Uterus (tissue), 4 donors: ENCODE data around the gene YWHAQ. TPM values are rescaled to one million over a fixed set of nuclear protein-coding genes. Genes with fewer than 3 reads are reported as not detected.
"Not testable (repeated sequence)": the region's sequence is repeated elsewhere in the genome, so short reads cannot be mapped to it uniquely, and the experiment has no call there.

Source experiments
- DNase-seq, 2 donors: peaks; one replicate each; pipeline ENCODE4 v3.0.0-alpha.2; 2019 to 2020
- H3K27ac ChIP-seq, 2 donors: fragments of 200-600 bp; sonication (generic); 1 replicate in 1 of 2; 2 replicates in 1 of 2; pipeline ENCODE4 v1.5.1; 2016 to 2018
- H3K27me3 ChIP-seq, 2 donors: fragments of 200-600 bp; sonication (generic); one replicate each; pipeline ENCODE4 v1.5.1; 2018 to 2019; ENCODE audit warnings: control low read depth in 1 of 2
- H3K36me3 ChIP-seq, 2 donors: fragments of 200-600 bp; sonication (generic); one replicate each; pipeline ENCODE4 v1.5.1; 2019; ENCODE audit warnings: control low read depth in 1 of 2
- H3K4me1 ChIP-seq, 2 donors: fragments of 200-600 bp; sonication (generic); one replicate each; pipeline ENCODE4 v1.5.1; 2018 to 2019; ENCODE audit warnings: control low read depth in 1 of 2
- H3K4me3 ChIP-seq, 2 donors: fragments of 200-600 bp; sonication (generic); 1 replicate in 1 of 2; 2 replicates in 1 of 2; pipeline ENCODE4 v1.5.1; 2018 to 2019; ENCODE audit warnings: mild to moderate bottlenecking in 1 of 2
- H3K9me3 ChIP-seq, 2 donors: fragments of 200-600 bp; sonication (generic); one replicate each; pipeline ENCODE4 v1.5.1; 2019; ENCODE audit warnings: control low read depth in 1 of 2
- POLR2A ChIP-seq, 2 donors: fragments of 450-650 bp; IDR thresholded peaks; one replicate each; pipeline ENCODE4 v1.6.1; 2016; ENCODE audit warnings: antibody characterized with exemption in 2 of 2, mild to moderate bottlenecking in 1 of 2, moderate library complexity in 1 of 2
- intact Hi-C: fragments of 100-400 bp; cut with DNase I; formaldehyde crosslinking; loops from one replicate; pipeline ENCODE4 v1.15.1; 2023; ENCODE audit warnings: low total_unique reads
- total RNA-seq, 4 donors: library from RNA; depleted of rRNA in 3 of 4; stranded (reverse); fragments of >200 nt in 3 of 4; gene quantifications; one replicate each; pipeline versions ENCODE4 v1.1.0 to v1.2.4, GENCODE V29; 2014 to 2023
- TF ChIP-seq, protein P1 (sequence below), 4 experiments: fragments of 200-600 bp in 2 of 4; fragments of 450-650 bp in 2 of 4; sonication (generic) in 2 of 4; IDR thresholded peaks; one replicate each; pipeline ENCODE4 v1.5.1; 2016 to 2019; ENCODE audit warnings: antibody characterized with exemption in 4 of 4, mild to moderate bottlenecking in 2 of 4, moderate library complexity in 1 of 4
- donor health status: DM: yes; HTN: yes; CAD: no.

Gene YWHAQ
- total RNA-seq, 4 donors from 2014 or later: 155 to 275 (median 254) TPM

DNA sequence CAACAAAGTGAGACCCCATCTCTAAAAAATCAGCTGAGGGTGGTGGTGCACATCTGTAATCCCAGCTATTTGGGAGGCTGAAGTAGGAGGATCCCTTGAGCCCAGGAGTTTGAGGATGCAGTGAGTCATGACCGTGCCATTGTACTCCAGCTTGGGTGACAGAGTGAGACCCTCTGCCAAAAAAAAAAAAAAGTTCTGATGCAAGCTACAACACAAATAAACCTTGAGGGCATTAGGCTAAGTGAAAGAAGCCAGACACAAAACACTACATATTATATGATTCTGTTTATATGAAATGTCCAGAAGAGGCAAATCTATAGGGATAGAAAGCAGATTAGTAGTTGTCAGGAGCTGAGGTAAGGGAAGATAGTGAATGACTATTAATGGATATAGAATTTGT lies 13.0 kb downstream of the YWHAQ start:
- Histone ChIP-seq H3K27ac (no peak overlapping the region), H3K36me3 (no peaks in the 10 kb centered on the region), H3K4me3 (no peak overlapping the region), H3K4me1 (peaks cover 8 to 9% of the 10 kb centered on the region in 2 donors), H3K9me3 (no peaks in the 10 kb centered on the region), H3K27me3 (no peaks in the 10 kb centered on the region)
- TF ChIP-seq, protein P1, sequence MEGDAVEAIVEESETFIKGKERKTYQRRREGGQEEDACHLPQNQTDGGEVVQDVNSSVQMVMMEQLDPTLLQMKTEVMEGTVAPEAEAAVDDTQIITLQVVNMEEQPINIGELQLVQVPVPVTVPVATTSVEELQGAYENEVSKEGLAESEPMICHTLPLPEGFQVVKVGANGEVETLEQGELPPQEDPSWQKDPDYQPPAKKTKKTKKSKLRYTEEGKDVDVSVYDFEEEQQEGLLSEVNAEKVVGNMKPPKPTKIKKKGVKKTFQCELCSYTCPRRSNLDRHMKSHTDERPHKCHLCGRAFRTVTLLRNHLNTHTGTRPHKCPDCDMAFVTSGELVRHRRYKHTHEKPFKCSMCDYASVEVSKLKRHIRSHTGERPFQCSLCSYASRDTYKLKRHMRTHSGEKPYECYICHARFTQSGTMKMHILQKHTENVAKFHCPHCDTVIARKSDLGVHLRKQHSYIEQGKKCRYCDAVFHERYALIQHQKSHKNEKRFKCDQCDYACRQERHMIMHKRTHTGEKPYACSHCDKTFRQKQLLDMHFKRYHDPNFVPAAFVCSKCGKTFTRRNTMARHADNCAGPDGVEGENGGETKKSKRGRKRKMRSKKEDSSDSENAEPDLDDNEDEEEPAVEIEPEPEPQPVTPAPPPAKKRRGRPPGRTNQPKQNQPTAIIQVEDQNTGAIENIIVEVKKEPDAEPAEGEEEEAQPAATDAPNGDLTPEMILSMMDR (IDR thresholded peaks at IDR 0.05): no peak
- no peak for TF ChIP-seq POLR2A (IDR thresholded peaks at IDR 0.05)
- intact Hi-C loops: no loop called here
- no peak for DNase-seq

DNA sequence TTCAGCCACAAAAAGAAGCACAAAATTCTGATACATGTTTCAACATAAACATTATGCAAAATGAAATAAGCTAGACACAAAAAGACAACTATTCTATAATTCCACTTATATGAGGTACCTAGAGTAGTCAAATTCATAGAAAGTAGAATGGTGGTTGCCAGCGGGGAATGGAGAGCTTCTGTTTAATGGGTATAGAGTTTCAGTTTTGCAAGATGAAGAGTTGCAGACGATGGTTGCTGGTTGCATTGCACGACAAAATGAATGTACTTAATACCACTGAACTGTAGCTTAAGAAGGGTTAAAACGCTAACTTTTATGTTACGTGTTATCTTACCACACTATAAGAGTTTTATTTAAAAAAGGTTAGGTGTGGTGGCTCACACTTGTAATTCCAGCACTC lies 13.5 kb downstream of the YWHAQ start:
- Histone ChIP-seq H3K9me3 (no peaks in the 10 kb centered on the region), H3K27me3 (no peaks in the 10 kb centered on the region), H3K36me3 (no peaks in the 10 kb centered on the region), H3K4me3 (no peak overlapping the region), H3K4me1 (peaks cover 5 to 9% of the 10 kb centered on the region in 2 donors), H3K27ac (no peak overlapping the region)
- intact Hi-C loops: no loop called here
- TF ChIP-seq POLR2A (IDR thresholded peaks at IDR 0.05): no peak
- TF ChIP-seq, protein P1 (IDR thresholded peaks at IDR 0.05): no peak
- no peak for DNase-seq

DNA sequence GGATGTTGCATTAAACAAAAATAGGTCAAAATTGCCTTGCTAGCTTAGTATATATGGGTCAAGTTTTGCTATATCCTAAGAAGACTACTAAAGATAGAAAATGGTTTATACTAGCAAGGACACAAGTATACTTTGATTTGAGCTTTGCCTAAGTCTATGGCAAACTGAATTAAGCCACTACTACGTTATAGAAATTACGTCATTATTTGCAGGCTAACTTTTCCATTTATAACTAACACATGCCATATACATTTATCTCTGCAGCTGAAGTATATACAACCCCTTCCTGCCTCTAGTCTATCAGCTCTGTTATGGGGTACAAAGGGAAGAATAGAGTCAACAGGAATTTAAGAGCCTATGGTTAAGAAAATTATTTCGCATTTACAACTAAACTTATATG lies 16.2 kb downstream of the YWHAQ start:
- no peak overlapping the region for H3K27ac ChIP-seq
- DNase-seq: no peak
- H3K27me3 ChIP-seq: no peaks in the 10 kb centered on the region
- intact Hi-C loops: no loop called here
- peaks cover 4 to 9% of the 10 kb centered on the region in 2 donors for H3K4me1 ChIP-seq
- H3K4me3 ChIP-seq: no peak overlapping the region
- TF ChIP-seq POLR2A (IDR thresholded peaks at IDR 0.05): no peak
- TF ChIP-seq, protein P1 (IDR thresholded peaks at IDR 0.05): no peak
- H3K9me3 ChIP-seq: no peaks in the 10 kb centered on the region
- no peaks in the 10 kb centered on the region for H3K36me3 ChIP-seq

DNA sequence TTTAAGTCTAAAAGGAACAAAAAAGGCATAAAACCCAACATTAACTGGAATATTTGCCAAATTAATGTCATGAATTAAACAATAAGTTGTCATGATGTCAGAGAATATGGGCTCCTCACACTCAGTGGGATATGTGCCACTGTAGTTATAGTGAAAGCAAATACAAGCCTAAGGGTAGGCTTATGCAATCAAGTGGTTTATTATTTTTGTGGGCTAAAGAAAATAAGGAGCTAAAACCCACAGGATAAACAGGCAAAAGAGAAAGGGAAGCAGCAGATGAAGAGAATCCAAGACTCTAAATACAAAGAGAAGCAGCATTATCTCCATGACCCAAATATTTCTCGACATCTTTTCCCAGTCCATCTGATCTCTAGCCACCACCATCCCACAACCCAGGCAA lies 17.5 kb downstream of the YWHAQ start:
- Histone ChIP-seq H3K36me3 (no peaks in the 10 kb centered on the region), H3K4me1 (peaks cover 4 to 9% of the 10 kb centered on the region in 2 donors), H3K9me3 (no peaks in the 10 kb centered on the region), H3K27ac (peak overlapping the region in 1 of 2 donors; percentile 26), H3K27me3 (no peaks in the 10 kb centered on the region), H3K4me3 (no peak overlapping the region)
- intact Hi-C loops: no loop called here
- TF ChIP-seq POLR2A (IDR thresholded peaks at IDR 0.05): no peak
- TF ChIP-seq, protein P1 (IDR thresholded peaks at IDR 0.05): no peak
- DNase-seq: no peak

DNA sequence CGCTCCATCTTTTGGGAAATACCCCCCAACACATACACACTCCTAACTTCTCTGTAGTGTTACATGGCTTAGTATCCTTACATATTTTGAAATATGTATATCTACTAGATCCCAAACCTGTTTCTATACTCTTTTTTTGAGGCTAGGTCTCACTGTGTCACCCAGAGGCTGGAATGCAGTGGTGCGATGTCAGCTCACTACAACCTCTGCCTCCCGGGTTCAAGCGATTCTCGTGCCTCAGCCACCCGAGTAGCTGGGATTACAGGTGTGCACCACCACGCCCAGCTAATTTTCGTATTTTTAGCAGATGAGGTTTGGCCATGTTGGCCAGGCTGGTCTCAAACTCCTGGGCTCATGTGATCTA lies 19.3 kb downstream of the YWHAQ start:
- H3K27me3 ChIP-seq, H3K4me1 ChIP-seq, H3K9me3 ChIP-seq, intact Hi-C loops, H3K4me3 ChIP-seq, H3K36me3 ChIP-seq, H3K27ac ChIP-seq, DNase-seq: not testable (repeated sequence)
